GM23338 (cell line): ENCODE measurements around the gene BANP.

Source experiments
- CREB1 ChIP-seq: fragments of 250-450 bp; sonication (Bioruptor Pico); IDR thresholded peaks from 2 replicates; pipeline ENCODE4 v1.5.0; 2020; ENCODE audit warnings: low read depth, mild to moderate bottlenecking, moderate library complexity
- EZH2 ChIP-seq: fragments of 200-600 bp; sonication (generic); IDR thresholded peaks from one replicate; pipeline ENCODE4 v1.8.0; 2017; ENCODE audit warnings: antibody characterized with exemption, mild to moderate bottlenecking, low read depth; ENCODE audit not compliant: unreplicated experiment
- EZH2phosphoT487 ChIP-seq: fragments of 200-600 bp; sonication (generic); IDR thresholded peaks from one replicate; pipeline ENCODE4 v1.8.1; 2018; ENCODE audit warnings: antibody characterized with exemption; ENCODE audit not compliant: unreplicated experiment
- JUNB ChIP-seq: IDR thresholded peaks from one replicate; pipeline ENCODE4 v1.6.1; 2016; ENCODE audit warnings: antibody characterized with exemption; ENCODE audit not compliant: unreplicated experiment
- NANOG ChIP-seq: IDR thresholded peaks from 2 replicates; pipeline ENCODE4 v1.6.1; 2016; ENCODE audit warnings: antibody characterized with exemption, borderline replicate concordance
- POLR2AphosphoS5 ChIP-seq: IDR thresholded peaks from 2 replicates; pipeline ENCODE4 v1.6.1; 2016; ENCODE audit warnings: antibody characterized with exemption, low read depth
- STAT1 ChIP-seq: IDR thresholded peaks from one replicate; pipeline ENCODE4 v1.6.1; 2016; ENCODE audit warnings: antibody characterized with exemption; ENCODE audit not compliant: unreplicated experiment
- ZNF114 ChIP-seq: fragments of 250-450 bp; sonication (Bioruptor Pico); IDR thresholded peaks from 2 replicates; pipeline ENCODE4 v1.5.0; 2020; ENCODE audit warnings: mild to moderate bottlenecking, moderate library complexity
- ZNF331 ChIP-seq: fragments of 250-450 bp; sonication (Bioruptor Pico); IDR thresholded peaks from 2 replicates; pipeline ENCODE4 v1.5.0; 2020; ENCODE audit warnings: low read depth, mild to moderate bottlenecking, moderate library complexity
- TF ChIP-seq, protein P1 (sequence below), 2 experiments: fragments of 200-600 bp in 1 of 2; sonication (generic) in 1 of 2; conservative IDR thresholded peaks; 2 replicates each; pipeline versions ENCODE4 v1.5.1 to v1.6.1; 2016 to 2017; ENCODE audit warnings: antibody characterized with exemption in 2 of 2, low read depth in 2 of 2, mild to moderate bottlenecking in 2 of 2, moderate library complexity in 1 of 2
- TF ChIP-seq, protein P2 (sequence below): IDR thresholded peaks from one replicate; pipeline ENCODE4 v1.6.1; 2018; ENCODE audit warnings: antibody characterized with exemption; ENCODE audit not compliant: unreplicated experiment
- TF ChIP-seq, protein P3 (sequence below): IDR thresholded peaks from 2 replicates; pipeline ENCODE4 v1.6.1; 2016; ENCODE audit warnings: antibody characterized with exemption
- TF ChIP-seq, protein P4 (sequence below): fragments of 250-450 bp; sonication (Bioruptor Pico); IDR thresholded peaks from 2 replicates; pipeline ENCODE4 v1.5.0; 2020; ENCODE audit warnings: mild to moderate bottlenecking, moderate library complexity

GRCh38 chr16:88003316-88003715, 52.1 kb downstream of the BANP start:
- TF ChIP-seq, protein P1, sequence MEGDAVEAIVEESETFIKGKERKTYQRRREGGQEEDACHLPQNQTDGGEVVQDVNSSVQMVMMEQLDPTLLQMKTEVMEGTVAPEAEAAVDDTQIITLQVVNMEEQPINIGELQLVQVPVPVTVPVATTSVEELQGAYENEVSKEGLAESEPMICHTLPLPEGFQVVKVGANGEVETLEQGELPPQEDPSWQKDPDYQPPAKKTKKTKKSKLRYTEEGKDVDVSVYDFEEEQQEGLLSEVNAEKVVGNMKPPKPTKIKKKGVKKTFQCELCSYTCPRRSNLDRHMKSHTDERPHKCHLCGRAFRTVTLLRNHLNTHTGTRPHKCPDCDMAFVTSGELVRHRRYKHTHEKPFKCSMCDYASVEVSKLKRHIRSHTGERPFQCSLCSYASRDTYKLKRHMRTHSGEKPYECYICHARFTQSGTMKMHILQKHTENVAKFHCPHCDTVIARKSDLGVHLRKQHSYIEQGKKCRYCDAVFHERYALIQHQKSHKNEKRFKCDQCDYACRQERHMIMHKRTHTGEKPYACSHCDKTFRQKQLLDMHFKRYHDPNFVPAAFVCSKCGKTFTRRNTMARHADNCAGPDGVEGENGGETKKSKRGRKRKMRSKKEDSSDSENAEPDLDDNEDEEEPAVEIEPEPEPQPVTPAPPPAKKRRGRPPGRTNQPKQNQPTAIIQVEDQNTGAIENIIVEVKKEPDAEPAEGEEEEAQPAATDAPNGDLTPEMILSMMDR (conservative IDR thresholded peaks at IDR 0.05; ENCODE audit: low read depth in 2 of 2), result no peak
- TF ChIP-seq EZH2 (no peak), NANOG (no peak), POLR2AphosphoS5 (no peak), CREB1 (no peak), EZH2phosphoT487 (no peak), ZNF331 (no peak), JUNB (no peak), ZNF114 (no peak), STAT1 (no peak)
- TF ChIP-seq, protein P2, sequence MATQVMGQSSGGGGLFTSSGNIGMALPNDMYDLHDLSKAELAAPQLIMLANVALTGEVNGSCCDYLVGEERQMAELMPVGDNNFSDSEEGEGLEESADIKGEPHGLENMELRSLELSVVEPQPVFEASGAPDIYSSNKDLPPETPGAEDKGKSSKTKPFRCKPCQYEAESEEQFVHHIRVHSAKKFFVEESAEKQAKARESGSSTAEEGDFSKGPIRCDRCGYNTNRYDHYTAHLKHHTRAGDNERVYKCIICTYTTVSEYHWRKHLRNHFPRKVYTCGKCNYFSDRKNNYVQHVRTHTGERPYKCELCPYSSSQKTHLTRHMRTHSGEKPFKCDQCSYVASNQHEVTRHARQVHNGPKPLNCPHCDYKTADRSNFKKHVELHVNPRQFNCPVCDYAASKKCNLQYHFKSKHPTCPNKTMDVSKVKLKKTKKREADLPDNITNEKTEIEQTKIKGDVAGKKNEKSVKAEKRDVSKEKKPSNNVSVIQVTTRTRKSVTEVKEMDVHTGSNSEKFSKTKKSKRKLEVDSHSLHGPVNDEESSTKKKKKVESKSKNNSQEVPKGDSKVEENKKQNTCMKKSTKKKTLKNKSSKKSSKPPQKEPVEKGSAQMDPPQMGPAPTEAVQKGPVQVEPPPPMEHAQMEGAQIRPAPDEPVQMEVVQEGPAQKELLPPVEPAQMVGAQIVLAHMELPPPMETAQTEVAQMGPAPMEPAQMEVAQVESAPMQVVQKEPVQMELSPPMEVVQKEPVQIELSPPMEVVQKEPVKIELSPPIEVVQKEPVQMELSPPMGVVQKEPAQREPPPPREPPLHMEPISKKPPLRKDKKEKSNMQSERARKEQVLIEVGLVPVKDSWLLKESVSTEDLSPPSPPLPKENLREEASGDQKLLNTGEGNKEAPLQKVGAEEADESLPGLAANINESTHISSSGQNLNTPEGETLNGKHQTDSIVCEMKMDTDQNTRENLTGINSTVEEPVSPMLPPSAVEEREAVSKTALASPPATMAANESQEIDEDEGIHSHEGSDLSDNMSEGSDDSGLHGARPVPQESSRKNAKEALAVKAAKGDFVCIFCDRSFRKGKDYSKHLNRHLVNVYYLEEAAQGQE, result no peak
- TF ChIP-seq, protein P3, sequence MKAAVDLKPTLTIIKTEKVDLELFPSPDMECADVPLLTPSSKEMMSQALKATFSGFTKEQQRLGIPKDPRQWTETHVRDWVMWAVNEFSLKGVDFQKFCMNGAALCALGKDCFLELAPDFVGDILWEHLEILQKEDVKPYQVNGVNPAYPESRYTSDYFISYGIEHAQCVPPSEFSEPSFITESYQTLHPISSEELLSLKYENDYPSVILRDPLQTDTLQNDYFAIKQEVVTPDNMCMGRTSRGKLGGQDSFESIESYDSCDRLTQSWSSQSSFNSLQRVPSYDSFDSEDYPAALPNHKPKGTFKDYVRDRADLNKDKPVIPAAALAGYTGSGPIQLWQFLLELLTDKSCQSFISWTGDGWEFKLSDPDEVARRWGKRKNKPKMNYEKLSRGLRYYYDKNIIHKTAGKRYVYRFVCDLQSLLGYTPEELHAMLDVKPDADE, result no peak
- TF ChIP-seq, protein P4, sequence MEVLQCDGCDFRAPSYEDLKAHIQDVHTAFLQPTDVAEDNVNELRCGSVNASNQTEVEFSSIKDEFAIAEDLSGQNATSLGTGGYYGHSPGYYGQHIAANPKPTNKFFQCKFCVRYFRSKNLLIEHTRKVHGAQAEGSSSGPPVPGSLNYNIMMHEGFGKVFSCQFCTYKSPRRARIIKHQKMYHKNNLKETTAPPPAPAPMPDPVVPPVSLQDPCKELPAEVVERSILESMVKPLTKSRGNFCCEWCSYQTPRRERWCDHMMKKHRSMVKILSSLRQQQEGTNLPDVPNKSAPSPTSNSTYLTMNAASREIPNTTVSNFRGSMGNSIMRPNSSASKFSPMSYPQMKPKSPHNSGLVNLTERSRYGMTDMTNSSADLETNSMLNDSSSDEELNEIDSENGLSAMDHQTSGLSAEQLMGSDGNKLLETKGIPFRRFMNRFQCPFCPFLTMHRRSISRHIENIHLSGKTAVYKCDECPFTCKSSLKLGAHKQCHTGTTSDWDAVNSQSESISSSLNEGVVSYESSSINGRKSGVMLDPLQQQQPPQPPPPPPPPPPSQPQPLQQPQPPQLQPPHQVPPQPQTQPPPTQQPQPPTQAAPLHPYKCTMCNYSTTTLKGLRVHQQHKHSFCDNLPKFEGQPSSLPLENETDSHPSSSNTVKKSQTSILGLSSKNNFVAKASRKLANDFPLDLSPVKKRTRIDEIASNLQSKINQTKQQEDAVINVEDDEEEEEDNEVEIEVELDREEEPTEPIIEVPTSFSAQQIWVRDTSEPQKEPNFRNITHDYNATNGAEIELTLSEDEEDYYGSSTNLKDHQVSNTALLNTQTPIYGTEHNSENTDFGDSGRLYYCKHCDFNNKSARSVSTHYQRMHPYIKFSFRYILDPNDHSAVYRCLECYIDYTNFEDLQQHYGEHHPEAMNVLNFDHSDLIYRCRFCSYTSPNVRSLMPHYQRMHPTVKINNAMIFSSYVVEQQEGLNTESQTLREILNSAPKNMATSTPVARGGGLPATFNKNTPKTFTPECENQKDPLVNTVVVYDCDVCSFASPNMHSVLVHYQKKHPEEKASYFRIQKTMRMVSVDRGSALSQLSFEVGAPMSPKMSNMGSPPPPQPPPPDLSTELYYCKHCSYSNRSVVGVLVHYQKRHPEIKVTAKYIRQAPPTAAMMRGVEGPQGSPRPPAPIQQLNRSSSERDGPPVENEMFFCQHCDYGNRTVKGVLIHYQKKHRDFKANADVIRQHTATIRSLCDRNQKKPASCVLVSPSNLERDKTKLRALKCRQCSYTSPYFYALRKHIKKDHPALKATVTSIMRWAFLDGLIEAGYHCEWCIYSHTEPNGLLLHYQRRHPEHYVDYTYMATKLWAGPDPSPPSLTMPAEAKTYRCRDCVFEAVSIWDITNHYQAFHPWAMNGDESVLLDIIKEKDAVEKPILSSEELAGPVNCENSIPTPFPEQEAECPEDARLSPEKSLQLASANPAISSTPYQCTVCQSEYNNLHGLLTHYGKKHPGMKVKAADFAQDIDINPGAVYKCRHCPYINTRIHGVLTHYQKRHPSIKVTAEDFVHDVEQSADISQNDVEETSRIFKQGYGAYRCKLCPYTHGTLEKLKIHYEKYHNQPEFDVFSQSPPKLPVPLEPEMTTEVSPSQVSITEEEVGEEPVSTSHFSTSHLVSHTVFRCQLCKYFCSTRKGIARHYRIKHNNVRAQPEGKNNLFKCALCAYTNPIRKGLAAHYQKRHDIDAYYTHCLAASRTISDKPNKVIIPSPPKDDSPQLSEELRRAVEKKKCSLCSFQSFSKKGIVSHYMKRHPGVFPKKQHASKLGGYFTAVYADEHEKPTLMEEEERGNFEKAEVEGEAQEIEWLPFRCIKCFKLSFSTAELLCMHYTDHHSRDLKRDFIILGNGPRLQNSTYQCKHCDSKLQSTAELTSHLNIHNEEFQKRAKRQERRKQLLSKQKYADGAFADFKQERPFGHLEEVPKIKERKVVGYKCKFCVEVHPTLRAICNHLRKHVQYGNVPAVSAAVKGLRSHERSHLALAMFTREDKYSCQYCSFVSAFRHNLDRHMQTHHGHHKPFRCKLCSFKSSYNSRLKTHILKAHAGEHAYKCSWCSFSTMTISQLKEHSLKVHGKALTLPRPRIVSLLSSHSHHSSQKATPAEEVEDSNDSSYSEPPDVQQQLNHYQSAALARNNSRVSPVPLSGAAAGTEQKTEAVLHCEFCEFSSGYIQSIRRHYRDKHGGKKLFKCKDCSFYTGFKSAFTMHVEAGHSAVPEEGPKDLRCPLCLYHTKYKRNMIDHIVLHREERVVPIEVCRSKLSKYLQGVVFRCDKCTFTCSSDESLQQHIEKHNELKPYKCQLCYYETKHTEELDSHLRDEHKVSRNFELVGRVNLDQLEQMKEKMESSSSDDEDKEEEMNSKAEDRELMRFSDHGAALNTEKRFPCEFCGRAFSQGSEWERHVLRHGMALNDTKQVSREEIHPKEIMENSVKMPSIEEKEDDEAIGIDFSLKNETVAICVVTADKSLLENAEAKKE, result no peak
